ENCODE measurements around the gene CD207.
A peak's percentile ranks its signal among the peaks of the same experiment; 100 is the strongest.

CD207 gene

DNA sequence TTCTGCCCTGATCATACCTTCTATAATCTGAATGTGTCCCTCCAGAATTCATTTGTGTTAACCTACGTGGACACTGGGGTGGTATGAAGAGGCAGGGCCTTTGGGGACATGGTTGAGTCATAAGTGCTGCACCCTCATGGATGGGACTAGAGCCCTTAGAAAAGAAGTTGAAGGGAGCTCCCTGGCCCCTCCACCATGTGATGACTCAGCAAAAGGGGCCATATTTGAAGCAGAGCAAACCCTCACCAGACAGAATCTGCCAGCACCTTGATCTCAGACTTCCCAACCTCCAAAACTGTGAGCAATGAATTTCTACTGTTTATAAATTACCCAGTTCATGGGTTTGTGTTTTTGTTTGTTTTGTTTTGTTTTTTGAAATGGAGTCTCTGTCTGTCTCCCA is 33.4 kb upstream of the CD207 start:
- Histone ChIP-seq H3K27ac (ENCODE audit: low read depth, low read length) (no peak overlapping the region), H3K4ac (ENCODE audit: low read depth, low read length) (no peak overlapping the region), H4K5ac (ENCODE audit: low read length) (no peak overlapping the region), H3K4me2 (ENCODE audit: low read length) (no peak overlapping the region), H2BK5ac (ENCODE audit: low read length) (no peak overlapping the region), H3K18ac (ENCODE audit: low read length) (no peak overlapping the region), H3K79me2 (ENCODE audit: control insufficient read depth, insufficient read depth, low read length) (no peaks in the 10 kb centered on the region), H3K4me3 (ENCODE audit: low read length) (no peak overlapping the region), H3K36me3 (ENCODE audit: control insufficient read depth, insufficient read depth, low read length) (no peaks in the 10 kb centered on the region), H2BK15ac (replicated peaks; ENCODE audit: low read depth) (no peak overlapping the region), H3K27me3 (ENCODE audit: insufficient read depth, low read length, poor library complexity) (peaks cover 2% of the 10 kb centered on the region), H2BK120ac (ENCODE audit: low read depth, low read length) (no peak overlapping the region), H3K56ac (ENCODE audit: low read length) (no peak overlapping the region), H3K79me1 (ENCODE audit: low read length) (no peaks in the 10 kb centered on the region), H3K9ac (ENCODE audit: low read length) (no peak overlapping the region), H3K23ac (ENCODE audit: low read length) (no peak overlapping the region), H4K8ac (ENCODE audit: low read depth, low read length) (no peak overlapping the region), H3K4me1 (ENCODE audit: control insufficient read depth, low read depth, low read length) (no peaks in the 10 kb centered on the region), H2AK5ac (ENCODE audit: low read length) (no peak overlapping the region)
- WGBS (ENCODE audit: extremely low coverage, insufficient coverage, low lambda C conversion rate) = no CpG with 5 or more reads among the region's 1 CpG
- no peak for DNase-seq

DNA sequence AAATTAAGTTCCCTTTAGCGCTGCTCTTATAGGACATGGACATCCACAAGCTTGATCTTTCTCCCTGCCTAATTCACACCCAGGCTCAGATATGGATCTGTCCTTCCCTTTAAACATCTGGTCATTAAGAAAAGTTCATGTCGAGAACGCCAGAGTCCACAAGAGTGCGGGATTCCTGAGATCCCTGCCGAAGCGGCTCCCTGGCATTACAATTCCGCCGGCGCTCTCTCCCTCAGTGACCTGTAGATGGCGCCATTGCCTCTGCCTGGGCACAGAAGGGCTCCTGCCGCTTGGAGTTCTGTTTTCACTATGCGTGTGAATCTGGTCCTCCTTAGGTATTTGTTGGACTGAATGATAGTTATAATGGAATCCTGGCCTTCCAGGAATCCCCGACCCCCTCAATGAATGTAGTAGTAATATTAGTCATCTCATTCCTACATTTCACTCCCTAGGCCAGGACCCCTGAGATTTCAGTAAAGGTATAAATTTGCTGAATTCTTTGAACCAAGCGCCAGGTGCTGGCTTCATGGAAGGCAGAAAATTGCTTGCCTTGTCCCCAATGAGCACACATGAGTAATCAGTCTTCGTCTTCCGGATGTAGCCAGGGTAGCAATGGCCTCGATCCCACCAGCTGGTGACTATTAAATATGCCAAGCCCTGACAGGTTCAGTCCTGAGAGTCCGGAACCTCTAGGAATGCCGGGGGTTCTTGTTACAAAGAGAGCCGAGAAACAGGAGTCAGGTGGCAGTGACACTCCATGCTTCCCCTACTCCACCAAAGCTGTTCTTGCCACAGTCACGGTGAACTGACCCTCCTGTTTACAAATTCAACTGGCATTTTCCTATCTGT is 26.4 kb upstream of the CD207 start:
- Histone ChIP-seq H3K4me3 (ENCODE audit: low read length) (no peak overlapping the region), H3K56ac (ENCODE audit: low read length) (no peak overlapping the region), H3K4me2 (ENCODE audit: low read length) (no peak overlapping the region), H3K4ac (ENCODE audit: low read depth, low read length) (no peak overlapping the region), H4K5ac (ENCODE audit: low read length) (no peak overlapping the region), H3K27ac (ENCODE audit: low read depth, low read length) (no peak overlapping the region), H4K8ac (ENCODE audit: low read depth, low read length) (no peak overlapping the region), H3K27me3 (ENCODE audit: insufficient read depth, low read length, poor library complexity) (peaks cover 2% of the 10 kb centered on the region), H3K4me1 (ENCODE audit: control insufficient read depth, low read depth, low read length) (no peaks in the 10 kb centered on the region), H3K18ac (ENCODE audit: low read length) (no peak overlapping the region), H3K79me2 (ENCODE audit: control insufficient read depth, insufficient read depth, low read length) (no peaks in the 10 kb centered on the region), H2BK15ac (replicated peaks; ENCODE audit: low read depth) (no peak overlapping the region), H2AK5ac (ENCODE audit: low read length) (no peak overlapping the region), H3K9ac (ENCODE audit: low read length) (no peak overlapping the region), H3K79me1 (ENCODE audit: low read length) (no peaks in the 10 kb centered on the region), H2BK5ac (ENCODE audit: low read length) (no peak overlapping the region), H3K23ac (ENCODE audit: low read length) (no peak overlapping the region), H2BK120ac (ENCODE audit: low read depth, low read length) (no peak overlapping the region), H3K36me3 (ENCODE audit: control insufficient read depth, insufficient read depth, low read length) (no peaks in the 10 kb centered on the region)
- peak; percentile 87 for DNase-seq
- no CpG with 5 or more reads among the region's 21 CpGs for WGBS (ENCODE audit: extremely low coverage, insufficient coverage, low lambda C conversion rate)

DNA sequence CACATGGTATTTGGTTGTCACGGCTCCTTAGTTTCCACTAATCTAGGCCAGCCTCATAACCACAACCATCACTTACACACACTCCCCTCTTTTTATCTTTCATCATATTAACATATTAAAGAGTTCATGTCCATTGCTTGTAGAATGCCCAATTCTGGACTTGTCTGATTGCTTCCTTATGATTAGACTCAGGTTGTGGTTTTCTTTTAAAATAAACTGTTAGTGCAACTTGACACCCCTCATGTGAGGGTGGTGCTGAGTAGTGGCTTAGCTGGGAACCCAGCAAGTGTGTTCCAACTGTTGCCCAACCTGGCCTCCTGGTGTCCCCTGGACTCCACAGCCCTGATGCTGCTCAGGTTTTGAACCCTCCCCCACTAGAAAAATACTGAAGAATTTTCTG is 20.1 kb upstream of the CD207 start:
- Histone ChIP-seq H2BK120ac (ENCODE audit: low read depth, low read length) (no peak overlapping the region), H4K5ac (ENCODE audit: low read length) (no peak overlapping the region), H3K79me2 (ENCODE audit: control insufficient read depth, insufficient read depth, low read length) (no peaks in the 10 kb centered on the region), H3K79me1 (ENCODE audit: low read length) (no peaks in the 10 kb centered on the region), H3K4ac (ENCODE audit: low read depth, low read length) (no peak overlapping the region), H3K4me2 (ENCODE audit: low read length) (no peak overlapping the region), H3K56ac (ENCODE audit: low read length) (no peak overlapping the region), H3K27me3 (ENCODE audit: insufficient read depth, low read length, poor library complexity) (no peaks in the 10 kb centered on the region), H3K36me3 (ENCODE audit: control insufficient read depth, insufficient read depth, low read length) (no peaks in the 10 kb centered on the region), H3K27ac (ENCODE audit: low read depth, low read length) (no peak overlapping the region), H3K23ac (ENCODE audit: low read length) (no peak overlapping the region), H4K8ac (ENCODE audit: low read depth, low read length) (no peak overlapping the region), H3K9ac (ENCODE audit: low read length) (no peak overlapping the region), H3K18ac (ENCODE audit: low read length) (no peak overlapping the region), H3K4me3 (ENCODE audit: low read length) (no peak overlapping the region), H2BK5ac (ENCODE audit: low read length) (no peak overlapping the region), H3K4me1 (ENCODE audit: control insufficient read depth, low read depth, low read length) (no peaks in the 10 kb centered on the region), H2AK5ac (ENCODE audit: low read length) (no peak overlapping the region), H2BK15ac (replicated peaks; ENCODE audit: low read depth) (no peak overlapping the region)
- WGBS (ENCODE audit: extremely low coverage, insufficient coverage, low lambda C conversion rate) = no CpG with 5 or more reads among the region's 1 CpG
- no peak for DNase-seq

DNA sequence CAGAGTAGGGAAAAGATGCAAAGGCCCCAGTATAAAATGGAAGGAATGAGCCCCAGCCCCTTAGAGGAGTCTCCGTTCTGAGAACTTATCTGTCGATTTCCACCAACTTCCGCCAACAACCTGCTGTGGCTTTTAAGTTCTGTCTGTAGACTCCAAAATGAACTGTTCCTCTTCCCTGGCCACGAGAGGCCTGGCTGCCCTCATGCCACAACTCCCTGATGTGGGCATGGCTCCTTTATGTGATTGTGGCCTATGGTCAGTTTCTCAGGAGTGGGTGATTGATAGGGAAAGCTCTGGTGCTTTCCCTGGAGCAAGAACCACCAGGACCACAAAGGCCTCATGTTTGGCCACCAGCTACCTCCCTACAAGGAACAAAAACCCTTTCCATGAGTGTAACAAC is 18.8 kb upstream of the CD207 start:
- H3K36me3 ChIP-seq (ENCODE audit: control insufficient read depth, insufficient read depth, low read length) = no peaks in the 10 kb centered on the region
- no peak overlapping the region for H3K4me3 ChIP-seq (ENCODE audit: low read length)
- no peak overlapping the region for H3K4me2 ChIP-seq (ENCODE audit: low read length)
- no peak overlapping the region for H4K8ac ChIP-seq (ENCODE audit: low read depth, low read length)
- H3K56ac ChIP-seq (ENCODE audit: low read length) = no peak overlapping the region
- no peak overlapping the region for H2BK5ac ChIP-seq (ENCODE audit: low read length)
- H3K27me3 ChIP-seq (ENCODE audit: insufficient read depth, low read length, poor library complexity) = no peaks in the 10 kb centered on the region
- no peak overlapping the region for H3K27ac ChIP-seq (ENCODE audit: low read depth, low read length)
- H3K9ac ChIP-seq (ENCODE audit: low read length) = no peak overlapping the region
- no peak overlapping the region for H2BK15ac ChIP-seq (replicated peaks; ENCODE audit: low read depth)
- H3K79me1 ChIP-seq (ENCODE audit: low read length) = no peaks in the 10 kb centered on the region
- H2BK120ac ChIP-seq (ENCODE audit: low read depth, low read length) = no peak overlapping the region
- H3K23ac ChIP-seq (ENCODE audit: low read length) = no peak overlapping the region
- DNase-seq = no peak
- no peaks in the 10 kb centered on the region for H3K79me2 ChIP-seq (ENCODE audit: control insufficient read depth, insufficient read depth, low read length)
- H3K4ac ChIP-seq (ENCODE audit: low read depth, low read length) = no peak overlapping the region
- H4K5ac ChIP-seq (ENCODE audit: low read length) = no peak overlapping the region
- H2AK5ac ChIP-seq (ENCODE audit: low read length) = no peak overlapping the region
- no CpG with 5 or more reads among the region's 4 CpGs for WGBS (ENCODE audit: extremely low coverage, insufficient coverage, low lambda C conversion rate)
- no peak overlapping the region for H3K18ac ChIP-seq (ENCODE audit: low read length)
- H3K4me1 ChIP-seq (ENCODE audit: control insufficient read depth, low read depth, low read length) = no peaks in the 10 kb centered on the region

DNA sequence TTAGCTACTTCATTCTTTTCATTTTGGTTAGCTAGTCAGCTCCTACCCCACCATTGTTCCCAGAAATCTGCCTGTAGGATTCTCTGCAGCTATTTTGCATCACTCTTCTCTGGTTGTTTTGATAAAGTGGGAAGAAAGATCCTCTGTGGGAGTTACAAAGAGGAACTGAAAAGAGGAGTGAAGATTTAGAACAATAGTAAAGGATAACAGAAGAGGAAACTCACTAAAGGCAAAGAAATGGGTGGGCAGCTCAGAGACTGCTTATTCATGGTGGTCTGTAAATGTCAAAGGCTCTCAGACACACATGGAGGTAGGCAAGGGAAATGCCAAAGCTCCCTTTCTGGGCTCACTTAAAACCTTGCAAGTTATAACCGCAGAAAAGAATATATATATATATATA is 17.2 kb upstream of the CD207 start:
- Histone ChIP-seq H3K4me1 (ENCODE audit: control insufficient read depth, low read depth, low read length) (no peaks in the 10 kb centered on the region), H3K56ac (ENCODE audit: low read length) (no peak overlapping the region), H3K79me1 (ENCODE audit: low read length) (no peaks in the 10 kb centered on the region), H3K18ac (ENCODE audit: low read length) (no peak overlapping the region), H3K4me2 (ENCODE audit: low read length) (no peak overlapping the region), H2AK5ac (ENCODE audit: low read length) (no peak overlapping the region), H3K4me3 (ENCODE audit: low read length) (no peak overlapping the region), H3K36me3 (ENCODE audit: control insufficient read depth, insufficient read depth, low read length) (no peaks in the 10 kb centered on the region), H2BK15ac (replicated peaks; ENCODE audit: low read depth) (no peak overlapping the region), H4K5ac (ENCODE audit: low read length) (no peak overlapping the region), H2BK5ac (ENCODE audit: low read length) (no peak overlapping the region), H3K4ac (ENCODE audit: low read depth, low read length) (no peak overlapping the region), H3K23ac (ENCODE audit: low read length) (no peak overlapping the region), H2BK120ac (ENCODE audit: low read depth, low read length) (no peak overlapping the region), H3K79me2 (ENCODE audit: control insufficient read depth, insufficient read depth, low read length) (no peaks in the 10 kb centered on the region), H3K27ac (ENCODE audit: low read depth, low read length) (no peak overlapping the region), H4K8ac (ENCODE audit: low read depth, low read length) (no peak overlapping the region), H3K9ac (ENCODE audit: low read length) (no peak overlapping the region), H3K27me3 (ENCODE audit: insufficient read depth, low read length, poor library complexity) (peaks cover 1% of the 10 kb centered on the region)
- WGBS (ENCODE audit: extremely low coverage, insufficient coverage, low lambda C conversion rate) = no CpG with 5 or more reads among the region's 1 CpG
- DNase-seq = no peak

DNA sequence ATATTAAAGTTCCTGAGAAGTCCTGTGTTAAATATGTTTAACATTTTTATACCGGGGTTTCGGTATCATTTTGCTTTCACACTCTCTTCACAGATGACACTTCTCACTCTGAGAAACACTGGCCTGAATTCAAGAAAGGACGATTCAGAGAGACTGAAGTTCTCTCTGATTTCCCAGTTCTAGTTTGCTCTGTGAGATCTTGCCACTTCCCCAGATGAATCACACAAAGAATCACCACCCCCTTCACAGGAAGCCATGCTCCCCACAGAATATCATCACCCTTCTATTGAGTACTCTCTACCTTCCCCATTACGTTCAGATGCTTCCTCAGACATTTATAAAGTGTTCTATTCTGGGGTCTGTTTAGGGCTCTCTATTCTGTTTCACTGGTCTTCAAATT is 16.1 kb upstream of the CD207 start:
- H3K27me3 ChIP-seq (ENCODE audit: insufficient read depth, low read length, poor library complexity) = peaks cover 1% of the 10 kb centered on the region
- no peaks in the 10 kb centered on the region for H3K79me1 ChIP-seq (ENCODE audit: low read length)
- H3K4me1 ChIP-seq (ENCODE audit: control insufficient read depth, low read depth, low read length) = no peaks in the 10 kb centered on the region
- H3K18ac ChIP-seq (ENCODE audit: low read length) = no peak overlapping the region
- no peak overlapping the region for H4K5ac ChIP-seq (ENCODE audit: low read length)
- no peak overlapping the region for H4K8ac ChIP-seq (ENCODE audit: low read depth, low read length)
- H3K27ac ChIP-seq (ENCODE audit: low read depth, low read length) = no peak overlapping the region
- H3K4me3 ChIP-seq (ENCODE audit: low read length) = no peak overlapping the region
- H3K4ac ChIP-seq (ENCODE audit: low read depth, low read length) = no peak overlapping the region
- H2BK120ac ChIP-seq (ENCODE audit: low read depth, low read length) = no peak overlapping the region
- H3K4me2 ChIP-seq (ENCODE audit: low read length) = no peak overlapping the region
- H2BK5ac ChIP-seq (ENCODE audit: low read length) = no peak overlapping the region
- H2AK5ac ChIP-seq (ENCODE audit: low read length) = no peak overlapping the region
- no peak for DNase-seq
- no peak overlapping the region for H2BK15ac ChIP-seq (replicated peaks; ENCODE audit: low read depth)
- H3K9ac ChIP-seq (ENCODE audit: low read length) = no peak overlapping the region
- H3K23ac ChIP-seq (ENCODE audit: low read length) = no peak overlapping the region
- H3K56ac ChIP-seq (ENCODE audit: low read length) = no peak overlapping the region
- WGBS (ENCODE audit: extremely low coverage, insufficient coverage, low lambda C conversion rate) = no CpG with 5 or more reads among the region's 4 CpGs
- H3K36me3 ChIP-seq (ENCODE audit: control insufficient read depth, insufficient read depth, low read length) = no peaks in the 10 kb centered on the region
- H3K79me2 ChIP-seq (ENCODE audit: control insufficient read depth, insufficient read depth, low read length) = no peaks in the 10 kb centered on the region
